GM19463 (cell line): Measurements from ENCODE around the gene TP53.
"Not testable (repeated sequence)": the region's sequence is repeated elsewhere in the genome, so short reads cannot be mapped to it uniquely, and the experiment has no call there.

ENCODE experiments used
- ATAC-seq: cut with Tn5 transposase; IDR thresholded peaks from one replicate; pipeline ENCODE4 v1.9.1; 2021; ENCODE audit warnings: mild to moderate bottlenecking, moderate library complexity; ENCODE audit not compliant: unreplicated experiment

TP53 gene

GRCh38 chr17:7632492-7632894 lies 54.8 kb downstream of the TP53 start:
- ATAC-seq, result no peak

- ATAC-seq, result no peak
Observed at GRCh38 chr17:7631398-7632380, 55.6 kb downstream of the TP53 start.

GRCh38 chr17:7629939-7630571 lies 57.2 kb downstream of the TP53 start, which contains the start of gene SHBG:
Gene SHBG (plus strand): TSS chr17:7630135. CDS start chr17:7630173, 38 bp downstream.
- no peak for ATAC-seq

- peak; percentile 88 for ATAC-seq
Observed at GRCh38 chr17:7627250-7628121, 59.8 kb downstream of the TP53 start, which contains the start of gene SAT2. Gene SAT2 (minus strand): TSS chr17:7627821. CDS start chr17:7627635, 186 bp downstream.

- no peak for ATAC-seq
Observed at GRCh38 chr17:7626956-7627249, 60.4 kb downstream of the TP53 start.

GRCh38 chr17:7626307-7626706 lies 61.0 kb downstream of the TP53 start:
- ATAC-seq, result no peak

GRCh38 chr17:7625749-7626148 lies 61.5 kb downstream of the TP53 start:
- not testable (repeated sequence) for ATAC-seq

- ATAC-seq, result no peak
Observed at GRCh38 chr17:7623661-7624060, 63.6 kb downstream of the TP53 start.

- ATAC-seq, result no peak
Observed at GRCh38 chr17:7620835-7621234, 66.5 kb downstream of the TP53 start.

GRCh38 chr17:7618608-7619007 lies 68.7 kb downstream of the TP53 start:
- no peak for ATAC-seq
